Left renal pelvis (tissue), 4 donors: ENCODE measurements around the gene GLG1. TPM values are rescaled to one million over a fixed set of nuclear protein-coding genes. Genes with fewer than 3 reads are reported as not detected.
"Not testable (repeated sequence)": the region's sequence is repeated elsewhere in the genome, so short reads cannot be mapped to it uniquely, and the experiment has no call there.

ENCODE experiments used
- DNase-seq, 4 donors: peaks; one replicate each; pipeline ENCODE4 v3.0.0-alpha.2; 2013; ENCODE audit warnings: low read depth in 4 of 4, low spot score in 3 of 4
- polyA plus RNA-seq, 4 donors: library from polyadenylated mRNA; unstranded; fragments of 120-200 nt; gene quantifications; one replicate each; pipeline ENCODE4 v1.2.1, GENCODE V29; 2013; ENCODE audit not compliant: insufficient read length in 4 of 4

Gene GLG1
- polyA plus RNA-seq, 4 donors = 146 to 210 (median 166) TPM

DNA sequence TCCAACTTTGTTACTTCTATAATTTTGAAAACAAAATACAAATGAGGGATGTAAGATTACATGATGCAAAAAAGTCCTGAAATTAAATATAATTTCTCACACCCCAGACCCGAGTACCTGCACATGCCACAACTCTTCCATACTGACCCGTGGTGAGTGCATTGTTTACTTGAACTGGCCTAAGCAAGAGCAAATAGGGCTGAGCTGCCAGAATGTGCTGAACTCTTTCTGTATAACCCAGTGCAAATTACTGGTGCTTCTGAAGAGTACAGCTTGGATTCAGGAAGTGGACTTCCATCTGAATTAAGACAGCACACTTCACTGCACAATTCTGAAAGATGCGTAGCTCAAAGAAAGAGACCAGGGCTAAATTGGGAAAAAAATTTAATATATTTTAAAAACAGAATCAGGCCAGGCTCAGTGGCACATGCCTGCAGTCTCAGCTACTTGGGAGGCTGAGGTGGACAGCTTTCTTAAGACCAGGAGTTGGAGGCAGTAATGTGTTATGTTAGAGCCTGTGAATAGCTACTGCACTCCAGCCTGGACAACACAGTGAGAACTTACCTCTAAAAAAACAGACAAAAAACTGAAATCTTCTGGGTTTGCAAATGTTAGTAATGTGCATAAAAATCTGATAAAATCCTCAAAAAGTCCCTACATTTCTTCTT, 63.9 kb downstream of the GLG1 start:
- DNase-seq = not testable (repeated sequence)

- DNase-seq = not testable (repeated sequence)
Measured at GRCh38 chr16:74540663-74541062, 66.3 kb downstream of the GLG1 start.

DNA sequence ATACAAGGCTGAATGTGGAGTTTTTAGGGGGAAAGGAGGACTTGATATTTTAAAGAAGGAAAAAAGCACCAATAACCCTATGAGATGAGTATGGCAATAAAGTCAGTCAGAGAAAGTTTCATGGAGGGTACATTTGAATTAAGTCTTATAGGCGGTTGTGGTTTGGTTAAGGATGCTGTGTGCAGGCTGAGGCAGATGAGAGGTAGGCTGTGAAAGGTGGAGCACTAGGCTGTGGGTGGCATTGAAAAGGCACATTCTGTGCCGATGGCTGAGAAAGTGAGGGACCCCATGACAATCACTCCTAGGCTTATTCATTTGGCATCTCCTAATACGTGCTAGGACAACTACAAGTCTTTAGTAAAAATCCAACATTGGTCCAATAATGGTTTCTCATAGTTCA, 68.1 kb downstream of the GLG1 start:
- DNase-seq = not testable (repeated sequence)

DNA sequence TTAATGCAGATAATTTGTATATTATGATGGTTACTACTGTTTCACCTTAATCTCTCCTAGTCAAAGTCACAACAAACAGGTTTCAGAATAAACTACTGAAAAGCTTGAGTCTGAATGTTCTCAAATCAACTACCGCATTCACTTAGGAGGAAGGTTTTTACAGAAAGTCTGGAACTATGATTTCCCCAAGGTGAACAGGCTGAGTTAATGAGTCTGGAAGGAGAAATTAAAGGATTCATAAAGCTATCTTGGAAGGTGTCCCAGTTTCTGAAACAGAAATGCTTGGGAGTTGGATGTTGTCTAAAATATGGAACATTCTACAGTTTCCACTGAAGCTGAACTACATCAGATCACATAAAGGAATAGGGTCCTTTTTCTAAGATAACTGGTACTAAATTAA, 69.2 kb downstream of the GLG1 start:
- not testable (repeated sequence) for DNase-seq

DNA sequence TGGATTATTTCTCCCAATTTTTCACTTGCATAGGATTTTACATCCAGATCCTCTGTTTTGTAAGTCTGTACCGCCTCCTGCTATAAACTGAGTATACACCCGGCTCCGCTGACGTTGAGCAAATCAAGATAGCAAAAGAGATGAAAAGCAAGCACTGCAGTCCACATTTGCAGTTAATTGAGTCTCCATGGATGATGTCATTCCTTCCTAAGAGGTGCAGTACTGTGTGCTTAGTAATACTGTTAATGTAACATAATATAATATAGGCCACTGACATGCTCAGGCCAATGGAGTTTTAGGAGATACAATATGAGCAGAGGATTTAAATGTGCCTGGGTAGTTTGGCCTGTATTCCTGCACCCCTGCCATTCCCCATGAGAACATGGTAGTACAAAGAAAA, 72.3 kb downstream of the GLG1 start:
- not testable (repeated sequence) for DNase-seq

- DNase-seq = no peak
Measured at GRCh38 chr16:74524926-74525325, 82.0 kb downstream of the GLG1 start.

DNA sequence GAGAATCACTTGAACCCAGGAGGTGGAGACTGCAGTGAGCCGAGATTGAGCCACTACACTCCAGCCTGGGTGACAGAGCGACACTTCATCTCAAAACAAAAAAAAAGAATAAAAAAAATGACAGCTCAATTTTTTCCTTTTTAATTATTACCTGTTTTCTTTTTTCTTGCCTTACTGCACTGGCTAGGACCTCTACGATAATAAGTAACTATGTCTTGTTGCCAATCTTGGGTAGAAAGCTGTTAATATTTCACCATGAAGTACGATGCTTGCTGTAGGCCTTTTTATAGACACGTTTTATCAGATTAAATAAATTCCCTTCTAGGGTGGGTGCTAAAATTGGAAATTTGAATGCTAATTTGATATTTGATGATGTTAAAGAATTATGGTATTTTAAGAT, 82.8 kb downstream of the GLG1 start:
- no peak for DNase-seq

DNA sequence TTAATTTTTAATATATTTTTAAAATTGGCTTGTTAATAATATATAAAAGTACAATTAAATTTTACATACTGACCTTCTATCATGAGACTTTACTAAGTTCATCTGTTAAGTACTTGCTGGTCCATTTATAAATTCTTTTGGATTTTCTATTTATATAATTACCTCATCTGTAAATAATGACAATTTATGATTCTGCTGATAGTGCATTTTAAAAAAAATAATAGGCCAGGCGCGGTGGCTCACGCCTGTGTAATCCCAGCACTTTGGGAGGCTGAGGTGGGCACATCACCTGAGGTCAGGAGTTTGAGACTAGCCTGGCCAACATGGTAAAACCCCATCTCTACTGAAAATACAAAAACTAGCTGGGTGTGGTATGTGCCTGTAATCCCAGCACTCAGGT, 83.2 kb downstream of the GLG1 start:
- not testable (repeated sequence) for DNase-seq

DNA sequence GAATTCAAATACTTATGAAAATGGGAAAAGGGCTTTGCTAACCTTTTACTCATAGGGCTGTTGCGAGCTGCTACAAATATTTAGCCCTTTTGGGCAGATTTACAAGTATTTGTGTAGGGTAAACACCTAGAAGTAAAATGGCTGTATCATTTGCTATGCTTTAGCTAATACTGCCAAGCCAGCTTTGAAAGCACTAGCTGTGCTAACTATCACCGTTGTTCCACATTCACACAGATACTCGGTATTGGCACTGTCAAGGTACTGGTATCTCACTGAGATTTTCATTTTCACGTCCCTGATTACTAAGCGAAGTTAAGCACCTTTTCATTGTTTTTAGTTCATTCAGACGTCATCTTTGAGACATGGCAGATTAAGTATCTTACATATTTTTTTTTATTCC, 84.8 kb downstream of the GLG1 start:
- DNase-seq = no peak

- no peak for DNase-seq
Measured at GRCh38 chr16:74521691-74522090, 85.2 kb downstream of the GLG1 start.

DNA sequence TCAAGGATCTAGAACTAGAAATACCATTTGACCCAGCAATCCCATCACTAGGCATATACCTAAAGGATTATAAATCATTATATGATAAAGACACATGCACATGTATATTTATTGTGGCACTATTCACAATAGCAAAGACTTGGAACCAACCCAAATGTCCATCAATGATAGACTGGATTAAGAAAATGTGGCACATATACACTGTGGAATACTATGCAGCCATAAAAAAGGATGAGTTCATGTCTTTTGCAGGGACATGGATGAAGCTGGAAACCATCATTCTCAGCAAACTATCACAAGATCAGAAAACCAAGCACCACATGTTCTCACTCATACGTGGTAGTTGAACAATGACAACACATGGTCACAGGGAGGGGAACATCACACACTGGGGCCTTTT, 88.0 kb downstream of the GLG1 start:
- DNase-seq = not testable (repeated sequence)

DNA sequence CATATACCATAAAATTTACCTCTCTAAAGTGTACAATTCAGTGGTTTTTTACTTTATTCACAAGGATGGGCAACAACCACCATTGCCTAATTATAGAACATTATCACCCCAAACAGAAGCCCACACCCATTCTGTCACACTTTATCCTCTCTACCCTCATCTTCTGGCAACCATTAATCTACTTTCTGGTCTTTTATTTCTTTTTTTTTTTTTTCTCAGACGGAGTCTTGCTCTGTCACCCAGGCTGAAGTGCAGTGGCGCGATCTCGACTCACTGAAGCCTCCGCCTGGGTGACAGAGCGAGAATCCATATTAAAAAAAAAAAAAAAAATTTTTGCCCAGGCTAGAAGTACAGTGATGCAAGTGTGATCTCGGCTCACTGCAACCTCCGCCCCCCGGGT, 95.0 kb downstream of the GLG1 start:
- no peak for DNase-seq

- DNase-seq = no peak
Measured at GRCh38 chr16:74505011-74505410, 101.9 kb downstream of the GLG1 start.

GRCh38 chr16:74503412-74503811, 103.5 kb downstream of the GLG1 start:
- no peak for DNase-seq

DNA sequence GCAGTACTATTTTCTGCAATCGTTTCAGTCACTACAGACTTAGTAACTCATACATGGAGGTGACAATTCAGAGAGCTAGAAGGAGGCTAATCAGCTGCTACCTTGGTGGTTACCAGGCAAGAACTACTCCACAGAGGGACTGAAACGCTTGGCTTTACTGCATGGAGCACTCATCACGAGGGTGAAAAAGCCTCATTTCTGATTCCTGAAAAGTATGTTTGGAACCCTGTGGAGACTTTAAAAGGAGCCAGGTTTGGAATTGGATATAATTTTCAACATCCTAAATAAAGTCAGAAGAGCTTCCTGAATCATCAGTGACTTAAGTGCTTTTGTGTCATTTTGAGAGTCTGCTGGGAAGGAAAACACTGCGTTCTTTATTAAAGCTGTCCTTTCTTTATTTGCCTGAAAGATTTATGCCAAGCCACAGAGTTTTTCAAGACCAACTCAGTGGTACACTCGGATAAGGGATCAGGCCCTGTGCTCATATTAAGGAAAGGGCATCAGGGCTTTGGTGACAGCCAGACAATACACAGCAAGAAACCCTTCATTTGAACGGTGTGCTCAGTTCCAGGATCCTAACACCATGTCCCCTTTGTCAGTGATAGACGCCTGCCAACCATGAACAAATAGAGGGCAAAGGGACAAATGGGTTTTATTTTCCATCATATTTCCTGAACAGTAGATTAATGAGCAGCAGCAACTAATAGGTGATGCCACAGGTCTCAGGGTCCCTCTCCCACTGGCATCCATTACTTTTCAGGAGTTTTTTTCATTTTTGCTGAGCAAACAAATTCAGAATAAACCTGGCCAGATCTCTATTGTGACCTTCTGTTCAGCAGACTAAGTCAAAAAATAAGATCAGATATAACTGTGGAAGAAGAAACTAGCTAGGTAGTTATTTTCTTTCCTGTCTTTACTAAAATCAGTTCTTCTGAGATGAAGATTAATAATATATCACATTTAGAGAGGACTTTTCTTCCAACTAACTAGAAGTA, 105.1 kb downstream of the GLG1 start:
- DNase-seq = no peak

- no peak for DNase-seq
Measured at GRCh38 chr16:74500907-74501306, 106.0 kb downstream of the GLG1 start.

DNA sequence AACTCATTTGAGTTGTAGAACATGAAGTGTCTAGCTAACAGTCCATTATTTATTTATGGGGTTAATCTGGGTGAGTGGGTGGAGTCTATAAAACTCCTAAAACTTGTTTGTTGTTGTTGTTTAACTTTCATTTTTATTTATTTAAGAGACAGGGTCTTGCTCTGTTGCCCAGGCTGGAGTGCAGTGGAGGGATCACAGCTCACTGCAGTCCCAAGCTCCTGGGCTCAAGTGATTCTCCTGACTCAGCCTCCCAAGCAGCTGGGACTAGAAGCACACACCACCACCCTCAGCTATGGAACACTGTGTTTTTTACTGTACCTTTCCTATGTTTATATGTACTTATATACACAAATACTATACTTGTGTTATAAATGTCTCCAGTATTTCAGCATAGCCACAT, 107.8 kb downstream of the GLG1 start:
- DNase-seq = no peak

DNA sequence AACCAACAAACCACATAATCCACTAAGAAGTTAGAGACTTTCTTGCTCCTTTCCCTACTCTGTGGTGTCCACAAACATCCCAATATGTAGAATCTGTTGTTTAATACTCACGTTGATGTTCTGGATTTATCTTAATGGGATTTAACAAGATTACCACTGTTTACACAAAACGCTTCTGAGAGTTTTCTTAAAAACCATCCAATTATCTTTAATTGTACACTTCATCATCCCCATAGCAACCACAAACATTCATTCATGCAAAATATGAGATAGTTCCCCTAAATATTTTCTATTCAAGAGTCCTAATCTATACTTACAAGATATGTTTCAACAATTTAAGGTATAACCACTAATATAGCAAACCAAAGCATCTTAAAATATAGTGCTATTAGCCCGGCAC, 109.2 kb downstream of the GLG1 start:
- DNase-seq = no peak

DNA sequence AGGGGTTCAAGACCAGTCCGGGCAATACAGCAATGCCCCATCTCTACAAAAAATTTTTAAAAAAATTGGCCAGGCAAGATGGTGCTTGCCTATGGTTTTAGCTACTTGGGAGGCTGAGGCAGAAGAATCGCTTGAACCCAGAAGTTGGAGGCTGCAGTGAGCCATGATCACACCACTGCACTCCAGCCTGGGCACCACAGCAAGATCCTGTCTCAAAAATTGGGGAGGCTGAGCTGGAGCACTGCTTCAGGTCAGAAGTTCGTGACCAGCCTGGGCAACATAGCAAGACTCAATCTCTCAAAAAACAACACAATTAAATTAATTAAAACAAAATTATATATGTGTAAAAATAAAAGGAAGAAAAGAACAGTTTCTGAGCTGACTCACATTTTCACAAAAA, 110.9 kb downstream of the GLG1 start:
- DNase-seq = no peak

DNA sequence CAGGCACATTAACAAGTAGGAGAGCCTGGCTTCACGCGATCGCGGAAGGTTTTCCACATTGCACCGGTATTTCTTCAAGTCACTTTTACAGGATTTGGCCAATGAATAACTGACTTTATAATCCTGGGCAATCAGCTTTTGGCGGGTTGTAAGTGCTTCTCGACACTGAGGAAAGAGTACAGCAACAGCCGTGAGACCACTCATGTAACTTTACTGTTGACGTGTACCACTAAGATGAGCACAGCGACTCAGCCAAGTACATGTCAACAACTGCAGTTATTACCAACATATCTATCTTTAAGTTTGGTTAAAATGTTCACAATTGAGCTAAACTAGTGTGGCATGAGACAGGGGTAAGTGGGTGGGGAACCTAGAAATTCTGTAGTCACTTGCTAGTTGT, 113.9 kb downstream of the GLG1 start:
- no peak for DNase-seq

DNA sequence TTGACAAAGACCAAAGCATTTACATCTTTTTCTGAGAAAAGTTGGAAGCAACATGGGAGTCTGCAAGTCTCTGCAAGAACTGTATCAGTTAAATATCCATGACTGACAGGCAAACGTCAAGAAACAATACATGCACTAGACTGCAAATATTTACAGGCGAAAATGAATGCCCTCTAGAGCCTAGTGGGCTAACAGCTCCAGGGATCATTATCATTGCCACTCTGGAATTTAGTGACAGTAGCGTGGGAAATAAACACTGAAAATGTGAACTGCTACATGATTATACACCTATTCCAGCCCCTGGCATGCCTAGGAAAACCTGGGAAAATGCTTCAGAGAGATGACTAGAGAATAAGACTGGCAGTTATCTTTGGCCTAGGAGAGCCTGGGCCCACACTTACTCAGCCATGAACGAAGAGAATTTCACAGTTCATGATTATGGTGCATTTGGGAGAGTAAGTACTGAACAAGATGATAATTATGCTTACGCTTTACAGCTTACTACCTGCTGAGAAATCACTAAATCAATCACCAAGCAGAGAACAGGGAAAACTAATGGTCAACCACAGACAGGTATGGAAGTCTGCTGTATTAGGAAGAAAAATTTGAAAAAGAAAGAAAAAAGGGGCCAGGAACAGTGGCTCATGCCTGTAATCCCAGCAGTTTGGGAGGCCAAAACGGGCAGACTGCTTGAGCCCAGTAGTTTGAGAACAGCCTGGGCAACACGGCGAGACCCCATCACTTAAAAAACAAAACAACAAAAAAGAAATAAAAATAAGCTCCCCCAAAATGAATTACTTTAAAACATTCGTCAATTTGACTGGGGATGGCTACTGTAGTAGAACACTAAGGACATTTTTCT, 119.0 kb downstream of the GLG1 start:
- no peak for DNase-seq
